Sigmoid colon (tissue), 7 donors: Measurements from ENCODE around the gene PTPRT. TPM values are rescaled to one million over a fixed set of nuclear protein-coding genes. Genes with fewer than 3 reads are reported as not detected.
A peak's percentile ranks its signal among the peaks of the same experiment; 100 is the strongest.
"Not testable (repeated sequence)": the region's sequence is repeated elsewhere in the genome, so short reads cannot be mapped to it uniquely, and the experiment has no call there.

ENCODE experiments used
- DNase-seq: peaks from one replicate; pipeline ENCODE4 v3.0.0-alpha.2; 2019
- H3K27ac ChIP-seq, 4 donors: fragments of 200-600 bp; sonication (generic); one replicate each; pipeline ENCODE4 v1.5.1; 2016 to 2019; ENCODE audit warnings: mild to moderate bottlenecking in 1 of 4
- H3K27me3 ChIP-seq, 3 donors: fragments of 200-600 bp; sonication (generic); one replicate each; pipeline ENCODE4 v1.5.1; 2019; ENCODE audit warnings: mild to moderate bottlenecking in 1 of 3
- H3K36me3 ChIP-seq, 4 donors: fragments of 200-600 bp; sonication (generic); one replicate each; pipeline ENCODE4 v1.5.1; 2016 to 2019
- H3K4me1 ChIP-seq, 4 donors: fragments of 200-600 bp; sonication (generic); one replicate each; pipeline ENCODE4 v1.5.1; 2017 to 2019
- H3K4me3 ChIP-seq, 4 donors: fragments of 200-600 bp; sonication (generic); one replicate each; pipeline ENCODE4 v1.5.1; 2017 to 2019; ENCODE audit warnings: mild to moderate bottlenecking in 2 of 4, moderate library complexity in 1 of 4
- H3K9me3 ChIP-seq, 4 donors: fragments of 200-600 bp in 3 of 4; sonication (generic) in 3 of 4; one replicate each; pipeline versions ENCODE4 v1.5.1 to v1.6.1; 2013 to 2019
- EP300 ChIP-seq, 4 donors: sonication (generic); formaldehyde crosslinking; IDR thresholded peaks; one replicate each; pipeline ENCODE4 v1.6.1; 2017; ENCODE audit warnings: antibody characterized with exemption in 4 of 4
- POLR2A ChIP-seq, 2 donors: fragments of 450-650 bp; IDR thresholded peaks; one replicate each; pipeline ENCODE4 v1.6.1; 2016; ENCODE audit warnings: antibody characterized with exemption in 2 of 2, mild to moderate bottlenecking in 2 of 2, moderate library complexity in 2 of 2
- POLR2AphosphoS5 ChIP-seq, 4 donors: sonication (generic); formaldehyde crosslinking; IDR thresholded peaks; one replicate each; pipeline ENCODE4 v1.6.1; 2017; ENCODE audit warnings: antibody characterized with exemption in 4 of 4
- whole genome bisulfite sequencing, 2 donors: extraction: QIAGEN DNeasy Blood & Tissue Kit; methylation state at CpG; one replicate each; pipeline ENCODE4 v1.1.7; 2013; 5-methylcytosine and 5-hydroxymethylcytosine counted together
- intact Hi-C: fragments of 100-400 bp; cut with DNase I; formaldehyde crosslinking; loops from one replicate; pipeline ENCODE4 v1.15.1; 2023
- polyA plus RNA-seq, 3 donors: library from polyadenylated mRNA; stranded (reverse); fragments of 200-250 nt; gene quantifications; one replicate each; pipeline ENCODE4 v1.2.3, GENCODE V29; 2013
- total RNA-seq, 4 donors: library from RNA; depleted of rRNA; stranded (reverse); fragments of >200 nt; gene quantifications; one replicate each; pipeline ENCODE4 v1.1.0, GENCODE V29; 2016
- TF ChIP-seq, protein P1 (sequence below), 4 experiments: fragments of 450-650 bp in 3 of 4; fragments of 200-600 bp in 1 of 4; IDR thresholded peaks; one replicate each; pipeline ENCODE4 v1.5.1; 2016 to 2019; ENCODE audit warnings: antibody characterized with exemption in 4 of 4, mild to moderate bottlenecking in 3 of 4, moderate library complexity in 2 of 4
- donor health status: healthy with polysubstance abuse.
- donor health status: Bipolar disorder and iron deficiency.
- donor health status: healthy.

PTPRT gene
- total and polyA plus RNA-seq, 7 donors, result under 0.01 to 0.41 (median 0.12) TPM; not detected in 3

DNA sequence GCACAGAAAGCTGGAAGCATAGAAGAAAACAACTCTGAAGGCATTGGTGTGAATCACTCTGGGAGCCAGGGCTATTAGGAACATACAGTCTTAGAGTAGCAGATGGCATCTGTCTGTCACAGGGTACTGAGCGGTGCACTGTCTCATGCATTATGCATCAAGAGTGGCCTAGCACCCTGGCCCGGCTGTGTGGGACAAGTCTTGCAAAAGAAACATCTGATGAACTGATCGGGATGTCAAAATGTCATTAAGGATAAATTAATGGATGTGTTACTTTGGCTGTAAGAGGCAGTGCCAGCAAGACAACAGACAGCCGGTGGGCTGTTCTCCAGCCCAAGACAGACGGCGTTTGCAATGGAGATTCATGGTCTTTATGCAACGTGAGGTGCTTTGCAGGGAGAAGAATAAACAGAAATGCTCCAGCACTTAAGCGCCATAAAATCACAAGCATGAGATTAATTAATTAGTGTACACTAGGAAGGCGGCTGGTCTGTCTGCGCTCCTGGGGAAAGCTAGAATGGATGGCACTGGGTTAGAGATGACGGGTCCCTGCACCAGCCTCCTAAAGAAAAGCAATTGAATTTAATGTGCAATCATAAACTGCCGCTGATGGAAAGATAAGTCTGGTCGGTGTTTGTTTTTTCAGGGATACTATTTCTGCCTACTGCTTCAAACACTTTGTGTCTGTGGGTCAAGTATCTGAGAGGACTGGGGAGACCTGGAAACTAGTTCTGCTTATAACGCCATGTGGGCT lies 970.9 kb downstream of the PTPRT start:
- Histone ChIP-seq H3K27me3 (no peaks in the 10 kb centered on the region), H3K4me3 (no peak overlapping the region), H3K27ac (no peak overlapping the region), H3K9me3 (no peaks in the 10 kb centered on the region), H3K36me3 (no peaks in the 10 kb centered on the region), H3K4me1 (no peaks in the 10 kb centered on the region)
- 53 to 65% methylated on average over 14 of the region's 14 CpGs for WGBS, 2 donors
- intact Hi-C loops, result no loop called here
- no peak for DNase-seq
- TF ChIP-seq EP300 (IDR thresholded peaks at IDR 0.05) (no peak), POLR2AphosphoS5 (IDR thresholded peaks at IDR 0.05) (no peak), POLR2A (IDR thresholded peaks at IDR 0.05) (no peak)
- TF ChIP-seq, protein P1, sequence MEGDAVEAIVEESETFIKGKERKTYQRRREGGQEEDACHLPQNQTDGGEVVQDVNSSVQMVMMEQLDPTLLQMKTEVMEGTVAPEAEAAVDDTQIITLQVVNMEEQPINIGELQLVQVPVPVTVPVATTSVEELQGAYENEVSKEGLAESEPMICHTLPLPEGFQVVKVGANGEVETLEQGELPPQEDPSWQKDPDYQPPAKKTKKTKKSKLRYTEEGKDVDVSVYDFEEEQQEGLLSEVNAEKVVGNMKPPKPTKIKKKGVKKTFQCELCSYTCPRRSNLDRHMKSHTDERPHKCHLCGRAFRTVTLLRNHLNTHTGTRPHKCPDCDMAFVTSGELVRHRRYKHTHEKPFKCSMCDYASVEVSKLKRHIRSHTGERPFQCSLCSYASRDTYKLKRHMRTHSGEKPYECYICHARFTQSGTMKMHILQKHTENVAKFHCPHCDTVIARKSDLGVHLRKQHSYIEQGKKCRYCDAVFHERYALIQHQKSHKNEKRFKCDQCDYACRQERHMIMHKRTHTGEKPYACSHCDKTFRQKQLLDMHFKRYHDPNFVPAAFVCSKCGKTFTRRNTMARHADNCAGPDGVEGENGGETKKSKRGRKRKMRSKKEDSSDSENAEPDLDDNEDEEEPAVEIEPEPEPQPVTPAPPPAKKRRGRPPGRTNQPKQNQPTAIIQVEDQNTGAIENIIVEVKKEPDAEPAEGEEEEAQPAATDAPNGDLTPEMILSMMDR (IDR thresholded peaks at IDR 0.05), result no peak

DNA sequence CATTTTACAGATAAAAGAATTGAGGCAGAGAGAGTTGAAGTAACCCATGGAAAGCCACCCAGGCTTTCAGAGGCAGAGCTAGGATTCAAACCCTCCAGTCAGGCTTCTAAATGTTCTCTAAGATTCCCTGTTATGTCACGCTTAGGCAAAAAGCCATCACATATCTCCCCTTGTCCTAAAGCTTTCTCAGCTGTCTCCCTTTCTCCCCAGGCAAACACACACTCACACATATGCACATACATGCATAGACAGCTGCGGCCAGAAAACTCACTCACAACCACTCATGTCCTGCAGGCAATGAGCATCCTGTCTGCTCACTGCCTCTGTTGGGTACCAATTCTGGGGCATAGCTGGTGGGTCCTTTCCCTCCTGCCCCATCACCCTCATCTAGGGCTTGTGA lies 975.6 kb downstream of the PTPRT start:
- Histone ChIP-seq H3K4me1 (no peaks in the 10 kb centered on the region), H3K36me3 (no peaks in the 10 kb centered on the region), H3K4me3 (no peak overlapping the region), H3K27me3 (no peaks in the 10 kb centered on the region), H3K9me3 (no peaks in the 10 kb centered on the region), H3K27ac (no peak overlapping the region)
- intact Hi-C loops, result no loop called here
- no peak for DNase-seq
- no peak for TF ChIP-seq EP300 (IDR thresholded peaks at IDR 0.05)
- 78 to 85% methylated on average over 2 of the region's 2 CpGs for WGBS, 2 donors

DNA sequence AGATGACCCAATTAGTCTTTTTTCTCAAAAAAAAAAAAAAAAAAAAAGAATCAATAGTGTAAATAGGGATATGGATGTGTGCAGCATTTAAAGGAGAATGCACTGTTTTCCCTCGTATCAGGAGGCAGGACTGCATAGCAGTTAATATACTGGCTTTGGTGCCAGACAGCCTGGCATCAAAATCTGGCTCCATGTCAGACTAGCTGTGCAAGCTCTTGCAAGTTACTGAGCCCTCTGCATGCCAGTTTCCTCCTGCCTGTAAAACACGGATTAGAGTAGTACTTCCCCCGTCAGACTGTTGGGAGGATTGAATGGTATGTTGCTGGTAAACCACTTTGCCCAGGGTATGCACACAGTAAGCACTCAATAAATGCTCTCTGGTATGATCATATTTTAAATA lies 977.3 kb downstream of the PTPRT start:
- 70 to 76% methylated on average over 3 of the region's 3 CpGs for WGBS, 2 donors
- intact Hi-C loops, result no loop called here
- DNase-seq, result no peak
- no peak for TF ChIP-seq POLR2A (IDR thresholded peaks at IDR 0.05)
- TF ChIP-seq, protein P1 (IDR thresholded peaks at IDR 0.05), result no peak
- TF ChIP-seq POLR2AphosphoS5 (IDR thresholded peaks at IDR 0.05), result no peak
- TF ChIP-seq EP300 (IDR thresholded peaks at IDR 0.05), result no peak
- Histone ChIP-seq H3K4me3 (no peak overlapping the region), H3K27ac (no peak overlapping the region), H3K36me3 (no peaks in the 10 kb centered on the region), H3K27me3 (no peaks in the 10 kb centered on the region), H3K9me3 (no peaks in the 10 kb centered on the region), H3K4me1 (no peaks in the 10 kb centered on the region)

DNA sequence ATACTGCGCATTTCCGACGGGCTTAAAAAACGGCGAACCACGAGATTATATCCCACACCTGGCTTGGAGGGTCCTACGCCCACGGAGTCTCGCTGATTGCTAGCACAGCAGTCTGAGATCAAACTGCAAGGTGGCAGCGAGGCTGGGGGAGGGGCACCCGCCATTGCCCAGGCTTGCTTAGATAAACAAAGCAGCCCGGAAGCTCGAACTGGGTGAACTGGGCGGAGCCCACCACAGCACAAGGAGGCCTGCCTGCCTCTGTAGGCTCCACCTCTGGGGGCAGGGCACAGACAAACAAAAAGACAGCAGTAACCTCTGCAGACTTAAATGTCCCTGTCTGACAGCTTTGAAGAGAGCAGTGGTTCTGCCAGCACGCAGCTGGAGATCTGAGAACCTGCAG lies 983.1 kb downstream of the PTPRT start:
- H3K4me3 ChIP-seq, H3K27me3 ChIP-seq, H3K27ac ChIP-seq, H3K9me3 ChIP-seq, DNase-seq, H3K36me3 ChIP-seq, H3K4me1 ChIP-seq: not testable (repeated sequence)
- 60 to 66% methylated on average over 14 to 15 of the region's 15 CpGs for WGBS, 2 donors
- intact Hi-C loops, result loop anchor here (5.0 kb wide), 1 partner anchor 981 kb away; the partner anchor contains the start of gene PTPRT

DNA sequence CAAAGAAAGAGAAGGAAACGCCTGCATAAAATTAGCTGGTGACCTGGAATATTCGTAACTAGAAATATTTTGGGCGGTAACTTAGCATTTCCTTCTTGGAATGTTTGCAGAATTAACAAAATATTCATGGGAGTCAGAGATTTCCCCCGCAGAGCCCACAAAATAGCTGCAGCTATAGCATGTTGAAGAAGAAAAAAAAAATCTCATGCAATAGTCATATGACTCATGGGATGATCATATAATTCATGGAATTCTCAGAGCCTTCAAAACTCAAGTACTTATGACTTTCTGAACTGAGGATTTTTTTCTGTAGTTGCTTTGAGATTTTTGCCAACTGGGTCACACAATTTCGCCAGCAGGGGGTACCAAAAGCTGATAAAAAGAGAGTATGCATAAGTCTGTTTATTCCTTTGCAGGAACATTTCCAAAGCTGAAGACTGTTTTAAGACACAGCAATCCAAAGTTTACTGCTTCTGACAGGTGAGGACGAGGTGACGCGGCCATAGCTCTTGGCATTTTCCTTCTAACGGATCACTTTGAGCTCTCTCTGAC lies 985.5 kb downstream of the PTPRT start:
- H3K27ac ChIP-seq, result no peak overlapping the region
- H3K4me1 ChIP-seq, result no peaks in the 10 kb centered on the region
- H3K27me3 ChIP-seq, result no peaks in the 10 kb centered on the region
- no peak overlapping the region for H3K4me3 ChIP-seq
- no peaks in the 10 kb centered on the region for H3K36me3 ChIP-seq
- TF ChIP-seq, protein P1 (IDR thresholded peaks at IDR 0.05), result peak in 2 of 4 experiments; percentile 22 to 23
- no peak for TF ChIP-seq EP300 (IDR thresholded peaks at IDR 0.05)
- 48 to 65% methylated on average over 9 of the region's 9 CpGs for WGBS, 2 donors
- DNase-seq, result no peak
- intact Hi-C loops, result no loop called here
- H3K9me3 ChIP-seq, result no peaks in the 10 kb centered on the region

DNA sequence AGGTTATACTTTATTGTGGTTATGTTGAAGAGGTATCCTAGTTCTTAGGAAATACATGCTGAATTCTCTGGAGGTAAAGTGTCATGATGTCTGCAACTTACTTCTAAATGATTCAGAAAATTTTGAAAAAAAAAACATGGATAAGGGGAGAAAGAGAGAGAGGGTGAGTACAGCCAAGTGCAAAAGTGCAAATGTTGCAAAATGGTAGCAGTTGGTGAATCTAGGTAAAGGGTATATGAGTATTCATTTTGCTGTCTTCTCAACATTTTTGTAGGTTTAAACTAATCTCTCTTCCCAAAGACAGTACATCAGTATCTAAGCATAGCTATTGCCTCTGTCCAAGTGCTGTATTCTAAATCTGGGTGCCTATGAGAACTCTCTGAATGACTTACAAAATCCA lies 992.1 kb downstream of the PTPRT start:
- Histone ChIP-seq H3K9me3 (no peaks in the 10 kb centered on the region), H3K27ac (no peak overlapping the region), H3K36me3 (no peaks in the 10 kb centered on the region), H3K27me3 (no peaks in the 10 kb centered on the region), H3K4me3 (no peak overlapping the region), H3K4me1 (no peaks in the 10 kb centered on the region)
- intact Hi-C loops, result no loop called here
- TF ChIP-seq, protein P1 (IDR thresholded peaks at IDR 0.05), result no peak
- no peak for TF ChIP-seq POLR2AphosphoS5 (IDR thresholded peaks at IDR 0.05)
- TF ChIP-seq EP300 (IDR thresholded peaks at IDR 0.05), result no peak
- no peak for TF ChIP-seq POLR2A (IDR thresholded peaks at IDR 0.05)
- DNase-seq, result no peak
